GM12878 (cell line): ENCODE measurements around the gene KRT86. TPM values are rescaled to one million over a fixed set of nuclear protein-coding genes. Genes with fewer than 3 reads are reported as not detected.

ENCODE experiments used
- ATAC-seq: fragments of 200-7000 bp; cut with Tn5 transposase; 3 replicates; pipeline ENCODE4 v1.9.1; 2020; ENCODE audit warnings: mild to moderate bottlenecking, moderate library complexity
- BruUV-seq: library from RNA; stranded (reverse); fragments of 400-500 nt; replicated peaks from 2 replicates; lab custom pipeline; 2021; lab: Mats Ljungman, UMichigan
- CTCF ChIA-PET: fragments of 300-600 bp; sonication (Branson Sonifier 250); formaldehyde crosslinking; extraction: SDS; loops from one replicate; lab custom pipeline; 2021; ENCODE audit warnings: inconsistent platforms; lab: Yijun Ruan, JAX
- POLR2A ChIA-PET: fragments of 350-600 bp; formaldehyde crosslinking; extraction: SDS; loops from one replicate; lab custom pipeline; 2021; ENCODE audit warnings: inconsistent platforms; lab: Charles Lee
- RAD21 ChIA-PET: fragments of 300-600 bp; sonication (Branson Sonifier 250); formaldehyde crosslinking; loops from one replicate; lab custom pipeline; 2023; ENCODE audit warnings: antibody characterized with exemption; ENCODE audit not compliant: unreplicated experiment; lab: Charles Lee
- SMC1A ChIA-PET: fragments of 300-600 bp; sonication (Branson Sonifier 250); formaldehyde crosslinking; loops from one replicate; lab custom pipeline; 2023; ENCODE audit not compliant: unreplicated experiment, uncharacterized antibody; lab: Charles Lee
- DNase-seq: peaks from one replicate; pipeline ENCODE4 v3.0.0-alpha.2; 2011; ENCODE audit warnings: low read depth, low spot score
- FAIRE-seq: peaks from 3 replicates; lab custom pipeline; 2011; peaks lifted over from hg19 to GRCh38; lab: Jason Lieb, UNC
- H2AFZ ChIP-seq: 2 replicates; pipeline ENCODE4 v1.6.0; 2011; ENCODE audit warnings: low read depth, low read length, control low read depth; ENCODE audit not compliant: control insufficient read depth
- H3K27ac ChIP-seq: 2 replicates; pipeline ENCODE4 v1.5.1; 2011; ENCODE audit warnings: control low read depth; ENCODE audit not compliant: control insufficient read depth, insufficient read depth
- H3K27me3 ChIP-seq, 2 experiments: replicated peaks in 1 of 2; 2 replicates each; pipeline versions ENCODE4 v1.6.0 to v1.6.1; 2011; ENCODE audit warnings: low read length in 1 of 2; ENCODE audit not compliant: control insufficient read depth in 2 of 2, insufficient read depth in 2 of 2
- H3K36me3 ChIP-seq, 2 experiments: 2 replicates each; pipeline ENCODE4 v1.5.1; 2011; ENCODE audit warnings: low read length in 1 of 2; ENCODE audit not compliant: control insufficient read depth in 2 of 2, insufficient read depth in 2 of 2
- H3K4me1 ChIP-seq: 2 replicates; pipeline ENCODE4 v1.6.1; 2011; ENCODE audit warnings: mild to moderate bottlenecking, low read length, moderate library complexity, mixed read lengths; ENCODE audit not compliant: control insufficient read depth, insufficient read depth
- H3K4me2 ChIP-seq: 2 replicates; pipeline ENCODE4 v1.6.0; 2011; ENCODE audit warnings: control low read depth; ENCODE audit not compliant: control insufficient read depth, insufficient read depth
- H3K4me3 ChIP-seq: fragments of 200-600 bp; sonication (generic); 2 replicates; pipeline ENCODE4 v1.5.1; 2016
- H3K79me2 ChIP-seq: 2 replicates; pipeline ENCODE4 v1.6.0; 2011; ENCODE audit warnings: low read length; ENCODE audit not compliant: control insufficient read depth, insufficient read depth
- H3K9ac ChIP-seq: 2 replicates; pipeline ENCODE4 v1.8.0; 2011; ENCODE audit warnings: low read length, control low read depth, mixed read lengths; ENCODE audit not compliant: control insufficient read depth, insufficient read depth
- H3K9me3 ChIP-seq: replicated peaks from 3 replicates; pipeline ENCODE4 v1.5.1; 2011; ENCODE audit warnings: mild to moderate bottlenecking, low read length; ENCODE audit not compliant: control insufficient read depth, insufficient read depth
- H4K20me1 ChIP-seq: 2 replicates; pipeline ENCODE4 v1.6.0; 2011; ENCODE audit not compliant: control insufficient read depth, insufficient read depth
- ATF7 ChIP-seq: fragments of 450-650 bp; IDR thresholded peaks from 2 replicates; pipeline ENCODE4 v1.6.1; 2016; ENCODE audit warnings: low read depth, mild to moderate bottlenecking
- BCL3 ChIP-seq: IDR thresholded peaks from 2 replicates; pipeline ENCODE4 v1.6.1; 2011; ENCODE audit warnings: borderline replicate concordance, low read depth, mild to moderate bottlenecking, moderate library complexity, low read length; ENCODE audit not compliant: insufficient read depth, poor library complexity, severe bottlenecking
- CBX5 ChIP-seq: sonication (generic); IDR thresholded peaks from 2 replicates; pipeline ENCODE4 v1.6.1; 2016; ENCODE audit warnings: low read depth, moderate library complexity, mild to moderate bottlenecking, inconsistent platforms
- CREB1 ChIP-seq: IDR thresholded peaks from 2 replicates; pipeline ENCODE4 v1.6.1; 2012; ENCODE audit warnings: low read depth, mild to moderate bottlenecking, inconsistent platforms
- CREM ChIP-seq: IDR thresholded peaks from 2 replicates; pipeline ENCODE4 v1.6.1; 2014; ENCODE audit warnings: antibody characterized with exemption, low read depth
- HCFC1 ChIP-seq: fragments of 150-350 bp; IDR thresholded peaks from 2 replicates; pipeline ENCODE4 v1.6.1; 2014; ENCODE audit warnings: low read length
- HDAC2 ChIP-seq: fragments of 200-600 bp; sonication (generic); IDR thresholded peaks from 2 replicates; pipeline ENCODE4 v1.6.1; 2017
- POLR2A ChIP-seq: IDR thresholded peaks from 2 replicates; pipeline ENCODE4 v1.6.1; 2011; ENCODE audit warnings: low read depth, mild to moderate bottlenecking, low read length
- RB1 ChIP-seq: fragments of 450-650 bp; formaldehyde crosslinking; IDR thresholded peaks from 2 replicates; pipeline ENCODE4 v1.6.1; 2017; ENCODE audit warnings: mild to moderate bottlenecking, borderline replicate concordance
- ZZZ3 ChIP-seq: IDR thresholded peaks from 2 replicates; pipeline ENCODE4 v1.6.1; 2011; ENCODE audit warnings: low read depth; ENCODE audit not compliant: control insufficient read depth, insufficient read length
- WGBS: methylation state at CpG from one replicate; pipeline ENCODE4 v1.1.6; 2016; ENCODE audit warnings: low lambda C conversion rate; ENCODE audit not compliant: insufficient replicate concordance, insufficient coverage; ENCODE audit errors: missing lambda C conversion rate; 5-methylcytosine and 5-hydroxymethylcytosine counted together
- in situ Hi-C: fragments of 300-500 bp; cut with MboI; formaldehyde crosslinking; loops from 9 replicates; pipeline ENCODE4 v1.14.3; 2018; ENCODE audit warnings: mixed read lengths
- intact Hi-C: fragments of 100-400 bp; cut with micrococcal nuclease; formaldehyde crosslinking; loops from one replicate; pipeline ENCODE4 v1.14.2; 2022; ENCODE audit not compliant: unreplicated experiment
- polyA plus RNA-seq, 11 experiments: library from polyadenylated mRNA; depleted of rRNA in 4 of 11; unstranded in 6 of 11; stranded (reverse) in 5 of 11; fragments of >200 nt; fragmentation: Nextera tagmentation in 4 of 11; fragmentation: Illumina TruSeq in 1 of 11; extraction: Ambion mirVana in 4 of 11; extraction: Trizol in 1 of 11; gene quantifications; 1 replicate in 1 of 11; 2 replicates in 10 of 11; pipeline versions ENCODE4 v1.2.1 to v1.2.3, GENCODE V29; 2011 to 2016; ENCODE audit warnings: inconsistent platforms in 2 of 11, missing spikeins in 2 of 11, low read depth in 1 of 11
- total RNA-seq, 4 experiments: library from RNA; depleted of rRNA in 3 of 4; stranded (reverse); fragments of >200 nt in 3 of 4; fragmentation: Illumina TruSeq in 1 of 4; extraction: Trizol in 1 of 4; gene quantifications; 2 replicates each; pipeline versions ENCODE4 v1.2.1 to v1.2.3, GENCODE V29; 2013 to 2021
- TF ChIP-seq, protein P1 (sequence below): IDR thresholded peaks from 2 replicates; pipeline ENCODE4 v1.6.1; 2012; ENCODE audit warnings: mild to moderate bottlenecking, low read depth, low read length

Gene KRT86
- total and polyA plus RNA-seq, 10 of the 15 experiments (the other 5 are each of a cell fraction or from before 2014, with no cell fraction given), result 0.11 to 0.54 (median 0.18) TPM; not detected in 4

DNA sequence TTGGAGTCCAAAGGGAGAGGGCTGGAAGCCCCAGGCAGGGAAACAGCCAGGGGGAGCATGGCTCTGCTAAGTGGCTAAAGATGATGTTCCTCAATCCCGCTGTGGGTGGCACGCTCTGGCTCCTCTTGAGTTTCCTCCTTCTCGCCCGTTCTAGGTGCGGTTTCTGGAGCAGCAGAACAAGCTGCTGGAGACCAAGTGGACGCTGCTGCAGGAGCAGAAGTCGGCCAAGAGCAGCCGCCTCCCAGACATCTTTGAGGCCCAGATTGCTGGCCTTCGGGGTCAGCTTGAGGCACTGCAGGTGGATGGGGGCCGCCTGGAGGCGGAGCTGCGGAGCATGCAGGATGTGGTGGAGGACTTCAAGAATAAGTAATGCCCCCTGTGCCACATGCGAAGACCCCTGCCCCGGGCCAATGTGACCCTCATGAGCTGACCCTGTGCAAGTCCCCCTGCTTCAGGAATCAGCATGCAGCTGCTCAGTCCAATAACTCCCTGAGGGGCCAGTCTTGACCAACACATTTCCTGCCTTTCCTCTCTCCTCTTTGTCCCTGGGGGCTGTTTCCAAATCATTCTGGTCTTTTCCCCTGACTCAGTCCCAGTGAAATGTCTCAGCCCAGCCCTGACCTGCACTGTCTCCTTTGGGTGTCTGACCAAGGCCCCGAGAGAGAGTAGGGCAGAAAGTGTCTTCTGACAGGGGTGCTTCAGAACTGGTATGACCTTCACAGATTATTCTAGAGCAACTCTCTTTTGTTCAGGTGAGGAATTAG lies 39.3 kb upstream of the KRT86 start:
- Histone ChIP-seq H3K36me3 (no peaks in the 10 kb centered on the region), H3K9ac (no peak overlapping the region), H3K9me3 (no peaks in the 10 kb centered on the region), H3K4me2 (no peak overlapping the region), H3K27me3 (peaks cover 4 to 14% of the 10 kb centered on the region in 2 experiments; a peak in 3 of 4 replicates), H3K79me2 (no peaks in the 10 kb centered on the region), H3K4me1 (no peaks in the 10 kb centered on the region), H2AFZ (no peak overlapping the region), H3K27ac (no peak overlapping the region), H4K20me1 (no peaks in the 10 kb centered on the region), H3K4me3 (no peak overlapping the region)
- ChIA-PET POLR2A (no interaction called here), SMC1A (no interaction called here), CTCF (interaction anchor here (4.1 to 4.2 kb wide), 2 partner anchors 14 to 45 kb away, joined by 20 to 26 read pairs; no protein-coding TSS in a partner anchor), RAD21 (no interaction called here)
- no TSS peak for BruUV-seq
- no peak for TF ChIP-seq ZZZ3
- TF ChIP-seq HCFC1, result no peak
- TF ChIP-seq ATF7, result no peak
- no peak for TF ChIP-seq BCL3
- TF ChIP-seq POLR2A, result no peak
- no peak for TF ChIP-seq RB1
- TF ChIP-seq CREM, result no peak
- no peak for TF ChIP-seq HDAC2
- TF ChIP-seq CREB1, result no peak
- TF ChIP-seq, protein P1, sequence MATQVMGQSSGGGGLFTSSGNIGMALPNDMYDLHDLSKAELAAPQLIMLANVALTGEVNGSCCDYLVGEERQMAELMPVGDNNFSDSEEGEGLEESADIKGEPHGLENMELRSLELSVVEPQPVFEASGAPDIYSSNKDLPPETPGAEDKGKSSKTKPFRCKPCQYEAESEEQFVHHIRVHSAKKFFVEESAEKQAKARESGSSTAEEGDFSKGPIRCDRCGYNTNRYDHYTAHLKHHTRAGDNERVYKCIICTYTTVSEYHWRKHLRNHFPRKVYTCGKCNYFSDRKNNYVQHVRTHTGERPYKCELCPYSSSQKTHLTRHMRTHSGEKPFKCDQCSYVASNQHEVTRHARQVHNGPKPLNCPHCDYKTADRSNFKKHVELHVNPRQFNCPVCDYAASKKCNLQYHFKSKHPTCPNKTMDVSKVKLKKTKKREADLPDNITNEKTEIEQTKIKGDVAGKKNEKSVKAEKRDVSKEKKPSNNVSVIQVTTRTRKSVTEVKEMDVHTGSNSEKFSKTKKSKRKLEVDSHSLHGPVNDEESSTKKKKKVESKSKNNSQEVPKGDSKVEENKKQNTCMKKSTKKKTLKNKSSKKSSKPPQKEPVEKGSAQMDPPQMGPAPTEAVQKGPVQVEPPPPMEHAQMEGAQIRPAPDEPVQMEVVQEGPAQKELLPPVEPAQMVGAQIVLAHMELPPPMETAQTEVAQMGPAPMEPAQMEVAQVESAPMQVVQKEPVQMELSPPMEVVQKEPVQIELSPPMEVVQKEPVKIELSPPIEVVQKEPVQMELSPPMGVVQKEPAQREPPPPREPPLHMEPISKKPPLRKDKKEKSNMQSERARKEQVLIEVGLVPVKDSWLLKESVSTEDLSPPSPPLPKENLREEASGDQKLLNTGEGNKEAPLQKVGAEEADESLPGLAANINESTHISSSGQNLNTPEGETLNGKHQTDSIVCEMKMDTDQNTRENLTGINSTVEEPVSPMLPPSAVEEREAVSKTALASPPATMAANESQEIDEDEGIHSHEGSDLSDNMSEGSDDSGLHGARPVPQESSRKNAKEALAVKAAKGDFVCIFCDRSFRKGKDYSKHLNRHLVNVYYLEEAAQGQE, result no peak
- no peak for TF ChIP-seq CBX5
- intact Hi-C loops, result no loop called here
- WGBS, result 39% methylated on average over 15 of the region's 15 CpGs
- ATAC-seq (no peak), DNase-seq (no peak), FAIRE-seq (no peak)
- in situ Hi-C loops, result no loop called here
